NOMO-1 treated with dmso at 0.1 percent for 144 hours (cell line): ENCODE measurements around the gene PCDH15.
"Not testable (repeated sequence)": the region's sequence is repeated elsewhere in the genome, so short reads cannot be mapped to it uniquely, and the experiment has no call there.

ENCODE experiments used
- DNase-seq: peaks from one replicate; lab custom pipeline; 2025; ENCODE audit not compliant: unreplicated experiment; lab: John Stamatoyannopoulos, UW

PCDH15 gene

GRCh38 chr10:54002077-54002476 is 799.0 kb downstream of the PCDH15 start:
- no peak for DNase-seq

- no peak for DNase-seq
Measured at GRCh38 chr10:53997953-53998352, 803.1 kb downstream of the PCDH15 start.

- no peak for DNase-seq
Measured at GRCh38 chr10:53990799-53991238, 810.2 kb downstream of the PCDH15 start.

- DNase-seq, result no peak
Measured at GRCh38 chr10:53983431-53983830, 817.6 kb downstream of the PCDH15 start.

GRCh38 chr10:53980210-53980609 is 820.8 kb downstream of the PCDH15 start:
- no peak for DNase-seq

GRCh38 chr10:53978301-53978700 is 822.7 kb downstream of the PCDH15 start:
- DNase-seq, result no peak

GRCh38 chr10:53977267-53977666 is 823.8 kb downstream of the PCDH15 start:
- DNase-seq, result no peak

- DNase-seq, result no peak
Measured at GRCh38 chr10:53957401-53957800, 843.6 kb downstream of the PCDH15 start.

GRCh38 chr10:53955091-53955490 is 845.9 kb downstream of the PCDH15 start:
- no peak for DNase-seq

- DNase-seq, result no peak
Measured at GRCh38 chr10:53952698-53953630, 848.1 kb downstream of the PCDH15 start.

- no peak for DNase-seq
Measured at GRCh38 chr10:53939654-53940053, 861.4 kb downstream of the PCDH15 start.

- no peak for DNase-seq
Measured at GRCh38 chr10:53930648-53931047, 870.4 kb downstream of the PCDH15 start.

- DNase-seq, result not testable (repeated sequence)
Measured at GRCh38 chr10:53924051-53924700, 876.9 kb downstream of the PCDH15 start.

- no peak for DNase-seq
Measured at GRCh38 chr10:53918755-53919154, 882.3 kb downstream of the PCDH15 start.

GRCh38 chr10:53909791-53910190 is 891.2 kb downstream of the PCDH15 start:
- DNase-seq, result no peak

- DNase-seq, result no peak
Measured at GRCh38 chr10:53904506-53905241, 896.4 kb downstream of the PCDH15 start.

GRCh38 chr10:53903756-53904155 is 897.3 kb downstream of the PCDH15 start:
- no peak for DNase-seq

- DNase-seq, result no peak
Measured at GRCh38 chr10:53899463-53900160, 901.4 kb downstream of the PCDH15 start.

GRCh38 chr10:53898532-53898931 is 902.5 kb downstream of the PCDH15 start:
- no peak for DNase-seq

GRCh38 chr10:53894145-53894544 is 906.9 kb downstream of the PCDH15 start:
- DNase-seq, result no peak

GRCh38 chr10:53893061-53893460 is 908.0 kb downstream of the PCDH15 start:
- DNase-seq, result no peak
